PC-3 (cell line): ENCODE data around the gene EXOSC9. TPM values are rescaled to one million over a fixed set of nuclear protein-coding genes. Genes with fewer than 3 reads are reported as not detected.

Experiments
- ATAC-seq: fragments of 200-7000 bp; cut with Tn5 transposase; 2 replicates; pipeline ENCODE4 v1.9.1; 2020; ENCODE audit warnings: mild to moderate bottlenecking, moderate library complexity
- BruUV-seq: library from RNA; stranded (reverse); fragments of 400-500 nt; replicated peaks from 2 replicates; lab custom pipeline; 2021; lab: Mats Ljungman, UMichigan
- CTCF ChIA-PET: fragments of 300-600 bp; sonication (Branson Sonifier 250); formaldehyde crosslinking; loops from one replicate; lab custom pipeline; 2022; ENCODE audit warnings: antibody characterized with exemption; lab: Charles Lee
- POLR2A ChIA-PET: fragments of 300-600 bp; sonication (Branson Sonifier 250); formaldehyde crosslinking; loops from one replicate; lab custom pipeline; 2022; ENCODE audit warnings: antibody characterized with exemption; ENCODE audit not compliant: unreplicated experiment; lab: Charles Lee
- DNase-seq: peaks from one replicate; pipeline ENCODE4 v3.0.0-alpha.2; 2015
- H2AFZ ChIP-seq: fragments of 300-600 bp; sonication (generic); 2 replicates; pipeline ENCODE4 v1.6.0; 2016; ENCODE audit warnings: antibody characterized with exemption, low read length
- H3F3A ChIP-seq: fragments of 300-600 bp; sonication (generic); one replicate; pipeline ENCODE4 v1.6.0; 2017; ENCODE audit warnings: antibody characterized with exemption, low read length, control low read depth, mild to moderate bottlenecking; ENCODE audit not compliant: unreplicated experiment
- H3K27ac ChIP-seq: fragments of 300-600 bp; sonication (generic); 2 replicates; pipeline ENCODE4 v1.5.1; 2016; ENCODE audit warnings: mild to moderate bottlenecking, low read length
- H3K27me3 ChIP-seq: fragments of 300-600 bp; sonication (generic); 2 replicates; pipeline ENCODE4 v1.6.1; 2016; ENCODE audit warnings: low read length, mixed read lengths
- H3K36me3 ChIP-seq: fragments of 300-600 bp; sonication (generic); 2 replicates; pipeline ENCODE4 v1.6.1; 2016; ENCODE audit warnings: low read depth, mixed run types, low read length, mixed read lengths
- H3K4me1 ChIP-seq: fragments of 300-600 bp; sonication (generic); 2 replicates; pipeline ENCODE4 v1.5.1; 2016; ENCODE audit warnings: low read length; ENCODE audit not compliant: insufficient read depth
- H3K4me2 ChIP-seq: fragments of 300-600 bp; sonication (generic); 2 replicates; pipeline ENCODE4 v1.6.0; 2016; ENCODE audit warnings: low read length
- H3K4me3 ChIP-seq: fragments of 300-600 bp; sonication (generic); 2 replicates; pipeline ENCODE4 v1.5.1; 2016; ENCODE audit warnings: mild to moderate bottlenecking, low read length, mixed read lengths
- H3K79me2 ChIP-seq: fragments of 300-600 bp; sonication (generic); 2 replicates; pipeline ENCODE4 v1.6.1; 2017; ENCODE audit warnings: low read length, mixed read lengths
- H3K9ac ChIP-seq: fragments of 300-600 bp; sonication (generic); 2 replicates; pipeline ENCODE4 v1.6.0; 2016; ENCODE audit warnings: mild to moderate bottlenecking, low read length
- H3K9me2 ChIP-seq: fragments of 300-600 bp; sonication (generic); replicated peaks from 2 replicates; pipeline ENCODE4 v1.6.1; 2016; ENCODE audit warnings: mixed run types, low read length, mixed read lengths
- H3K9me3 ChIP-seq: fragments of 300-600 bp; sonication (generic); 2 replicates; pipeline ENCODE4 v1.6.1; 2016; ENCODE audit warnings: low read length, mixed read lengths
- H4K20me1 ChIP-seq: fragments of 300-600 bp; sonication (generic); 2 replicates; pipeline ENCODE4 v1.6.1; 2016; ENCODE audit warnings: low read length, mixed read lengths
- CTCF ChIP-seq: fragments of 300-600 bp; sonication (generic); conservative IDR thresholded peaks from 2 replicates; pipeline ENCODE4 v1.5.1; 2017; ENCODE audit warnings: antibody characterized with exemption, low read depth, mild to moderate bottlenecking, low read length
- EZH2 ChIP-seq: fragments of 300-600 bp; sonication (generic); IDR thresholded peaks from one replicate; pipeline ENCODE4 v1.6.1; 2017; ENCODE audit warnings: antibody characterized with exemption, mild to moderate bottlenecking, low read length; ENCODE audit not compliant: unreplicated experiment
- EZH2phosphoT487 ChIP-seq: fragments of 300-600 bp; sonication (generic); IDR thresholded peaks from 2 replicates; pipeline ENCODE4 v1.6.1; 2018; ENCODE audit warnings: mild to moderate bottlenecking, antibody characterized with exemption, low read length, borderline replicate concordance
- intact Hi-C: fragments of 100-400 bp; cut with micrococcal nuclease; formaldehyde crosslinking; loops from 2 replicates; pipeline ENCODE4 v1.9.0; 2023
- total RNA-seq: library from RNA; depleted of rRNA; stranded (reverse); fragments of >200 nt; gene quantifications from 2 replicates; pipeline ENCODE4 v1.2.3, GENCODE V29; 2014

EXOSC9 gene
- total RNA-seq, 1 experiment from 2014 or later: 23.4 TPM

GRCh38 chr4:121796283-121796682 is 4.8 kb upstream of the EXOSC9 start:
- H3K9ac ChIP-seq: no peak overlapping the region
- CTCF ChIA-PET: no interaction called here
- ATAC-seq: no peak

GRCh38 chr4:121799208-121799823 is 1.8 kb upstream of the EXOSC9 start:
- POLR2A ChIA-PET: no interaction called here
- no TSS peak for BruUV-seq
- Histone ChIP-seq H3K79me2 (peaks cover 22% of the 10 kb centered on the region), H3K4me1 (peaks cover 19% of the 10 kb centered on the region), H3K4me3 (no peak overlapping the region), H3K9me3 (no peaks in the 10 kb centered on the region), H3F3A (no peaks in the 10 kb centered on the region), H4K20me1 (no peaks in the 10 kb centered on the region), H2AFZ (peak overlapping the region; percentile 45; the same call in 1 of the 2 replicates), H3K36me3 (peaks cover 6% of the 10 kb centered on the region; the same call in 1 of the 2 replicates), H3K4me2 (no peak overlapping the region), H3K9me2 (no peaks in the 10 kb centered on the region), H3K27me3 (no peaks in the 10 kb centered on the region), H3K9ac (no peak overlapping the region), H3K27ac (no peak overlapping the region)
- intact Hi-C loops: no loop called here
- DNase-seq: no peak
- TF ChIP-seq EZH2: no peak
- TF ChIP-seq CTCF: no peak
- TF ChIP-seq EZH2phosphoT487: no peak
- no peak for ATAC-seq
- CTCF ChIA-PET: no interaction called here

More at GRCh38 chr4:121796283-121796682, 4.8 kb upstream of the EXOSC9 start:
- peaks cover 5% of the 10 kb centered on the region; the same call in 1 of the 2 replicates for H3K4me1 ChIP-seq
- no peaks in the 10 kb centered on the region for H3K27me3 ChIP-seq
- H4K20me1 ChIP-seq: no peaks in the 10 kb centered on the region
- no peak overlapping the region for H3K27ac ChIP-seq
- no peaks in the 10 kb centered on the region for H3K36me3 ChIP-seq
- no peaks in the 10 kb centered on the region for H3F3A ChIP-seq
- DNase-seq: no peak
- no peaks in the 10 kb centered on the region for H3K9me3 ChIP-seq
- intact Hi-C loops: no loop called here
- no peak overlapping the region for H2AFZ ChIP-seq
- H3K9me2 ChIP-seq: no peaks in the 10 kb centered on the region
- no TSS peak for BruUV-seq
- POLR2A ChIA-PET: no interaction called here
- no peak overlapping the region for H3K4me3 ChIP-seq
- H3K79me2 ChIP-seq: peaks cover 1% of the 10 kb centered on the region
- no peak overlapping the region for H3K4me2 ChIP-seq
- TF ChIP-seq EZH2 (no peak), EZH2phosphoT487 (no peak), CTCF (no peak)

GRCh38 chr4:121799867-121800501 is 1.1 kb upstream of the EXOSC9 start:
- ChIA-PET CTCF (no interaction called here), POLR2A (no interaction called here)
- Histone ChIP-seq H3K36me3 (peaks cover 7% of the 10 kb centered on the region; the same call in 1 of the 2 replicates), H3K79me2 (peaks cover 22% of the 10 kb centered on the region), H3K27me3 (no peaks in the 10 kb centered on the region), H3K9me2 (no peaks in the 10 kb centered on the region), H3K4me1 (peaks cover 19% of the 10 kb centered on the region), H3K4me2 (no peak overlapping the region), H4K20me1 (no peaks in the 10 kb centered on the region), H3K9ac (no peak overlapping the region), H3K4me3 (no peak overlapping the region), H3F3A (no peaks in the 10 kb centered on the region), H2AFZ (no peak overlapping the region; the same call in 1 of the 2 replicates), H3K27ac (no peak overlapping the region), H3K9me3 (no peaks in the 10 kb centered on the region)
- no TSS peak for BruUV-seq
- DNase-seq (no peak), ATAC-seq (no peak)
- TF ChIP-seq EZH2: no peak
- no peak for TF ChIP-seq CTCF
- no peak for TF ChIP-seq EZH2phosphoT487
- intact Hi-C loops: loop anchor here (2.0 kb wide), 1 partner anchor 71 kb away; no protein-coding TSS in a partner anchor
